A673 (cell line): ENCODE measurements around the gene INPP4A.

ENCODE experiments used
- CTCF ChIP-seq: fragments of 300-800, 200-600 bp; sonication (generic); conservative IDR thresholded peaks from 2 replicates; pipeline ENCODE4 v1.5.1; 2017; ENCODE audit warnings: low read depth, mild to moderate bottlenecking, antibody characterized with exemption, low read length, moderate library complexity, mixed read lengths
- EZH2 ChIP-seq: fragments of 200-600 bp; sonication (generic); IDR thresholded peaks from 2 replicates; pipeline ENCODE4 v1.6.1; 2017; ENCODE audit warnings: borderline replicate concordance, low read depth, mild to moderate bottlenecking, mixed read lengths, antibody characterized with exemption, low read length; ENCODE audit not compliant: poor library complexity, severe bottlenecking

- TF ChIP-seq EZH2: no peak
- TF ChIP-seq CTCF: no peak
These were observed 45.5 kb upstream of the INPP4A start for GRCh38 chr2:98399140-98399539.
